H1 (cell line): Measurements from ENCODE around the gene GINS2. TPM values are rescaled to one million over a fixed set of nuclear protein-coding genes. Genes with fewer than 3 reads are reported as not detected.

Source experiments
- CTCF ChIA-PET: fragments of 300-600 bp; sonication (Branson Sonifier 250); formaldehyde crosslinking; loops from one replicate; lab custom pipeline; 2021; ENCODE audit not compliant: partially characterized antibody; lab: Charles Lee
- POLR2A ChIA-PET: fragments of 300-600 bp; sonication (Branson Sonifier 250); formaldehyde crosslinking; loops from one replicate; lab custom pipeline; 2021; ENCODE audit warnings: inconsistent platforms; ENCODE audit not compliant: partially characterized antibody; lab: Charles Lee
- DNase-seq, 2 experiments: peaks; one replicate each; pipeline versions ENCODE4 v3.0.0 to v3.0.0-alpha.2; 2010 to 2022; ENCODE audit warnings: low spot score in 2 of 2, low read depth in 1 of 2, mixed read lengths in 1 of 2
- FAIRE-seq: peaks from 2 replicates; lab custom pipeline; 2011; peaks lifted over from hg19 to GRCh38; lab: Jason Lieb, UNC
- H2AFZ ChIP-seq: 2 replicates; pipeline ENCODE4 v1.8.1; 2012; ENCODE audit warnings: low read length, inconsistent platforms
- H2AK5ac ChIP-seq: 2 replicates; pipeline ENCODE4 v1.6.1; 2013; ENCODE audit warnings: low read depth, low read length
- H2BK120ac ChIP-seq: replicated peaks from 2 replicates; pipeline ENCODE3; 2013; ENCODE audit warnings: low read depth, low read length, inconsistent platforms
- H2BK12ac ChIP-seq: 2 replicates; pipeline ENCODE4 v1.6.1; 2013; ENCODE audit warnings: low read depth, low read length
- H2BK15ac ChIP-seq: 2 replicates; pipeline ENCODE4 v1.6.1; 2013; ENCODE audit warnings: low read length
- H2BK20ac ChIP-seq: 2 replicates; pipeline ENCODE4 v1.6.1; 2013; ENCODE audit warnings: low read length
- H2BK5ac ChIP-seq: 2 replicates; pipeline ENCODE4 v1.6.1; 2013; ENCODE audit warnings: low read depth, low read length
- H3K14ac ChIP-seq: 2 replicates; pipeline ENCODE4 v1.6.1; 2013; ENCODE audit warnings: inconsistent platforms; ENCODE audit not compliant: insufficient read length
- H3K18ac ChIP-seq: 2 replicates; pipeline ENCODE4 v1.6.1; 2013; ENCODE audit warnings: low read length; ENCODE audit errors: extremely low read depth
- H3K23ac ChIP-seq: 2 replicates; pipeline ENCODE4 v1.6.1; 2013; ENCODE audit warnings: inconsistent platforms; ENCODE audit not compliant: insufficient read length
- H3K23me2 ChIP-seq: 2 replicates; pipeline ENCODE4 v1.6.1; 2013; ENCODE audit warnings: low read depth, low read length
- H3K27ac ChIP-seq: 2 replicates; pipeline ENCODE4 v1.6.1; 2011; ENCODE audit warnings: low read depth, low read length, inconsistent platforms
- H3K27me3 ChIP-seq, 4 experiments: replicated peaks in 1 of 4; 1 replicate in 1 of 4; 2 replicates in 3 of 4; pipeline versions ENCODE4 v1.6.1 to v1.8.1; 2011 to 2013; ENCODE audit warnings: low read length in 3 of 4, mild to moderate bottlenecking in 3 of 4, inconsistent platforms in 2 of 4, mixed read lengths in 2 of 4, moderate library complexity in 1 of 4; ENCODE audit not compliant: control insufficient read depth in 3 of 4, insufficient read depth in 3 of 4; ENCODE audit errors: extremely low read depth in 1 of 4
- H3K36me3 ChIP-seq, 4 experiments: 2 replicates each; pipeline versions ENCODE4 v1.6.1 to v1.8.1; 2011 to 2013; ENCODE audit warnings: mild to moderate bottlenecking in 4 of 4, low read length in 3 of 4, moderate library complexity in 2 of 4, control low read depth in 1 of 4, inconsistent platforms in 1 of 4; ENCODE audit not compliant: insufficient read depth in 4 of 4, control insufficient read depth in 2 of 4
- H3K4ac ChIP-seq: replicated peaks from 2 replicates; pipeline ENCODE3; 2013; ENCODE audit warnings: low read length, low read depth, mixed read lengths, inconsistent platforms; ENCODE audit not compliant: insufficient read length
- H3K4me1 ChIP-seq, 4 experiments: replicated peaks in 1 of 4; 1 replicate in 1 of 4; 2 replicates in 3 of 4; pipeline versions ENCODE4 v1.6.1 to v1.8.1; 2011 to 2013; ENCODE audit warnings: low read length in 3 of 4, inconsistent platforms in 2 of 4, mixed read lengths in 1 of 4; ENCODE audit not compliant: insufficient read depth in 4 of 4, control insufficient read depth in 3 of 4
- H3K4me2 ChIP-seq, 2 experiments: 2 replicates each; pipeline versions ENCODE4 v1.6.1 to v1.8.1; 2011 to 2013; ENCODE audit warnings: low read depth in 2 of 2, low read length in 2 of 2, control low read depth in 1 of 2, inconsistent platforms in 1 of 2, mild to moderate bottlenecking in 1 of 2; ENCODE audit not compliant: insufficient read depth in 1 of 2
- H3K4me3 ChIP-seq, 4 experiments: fragments of 200-600, 300-600 bp in 1 of 4; sonication (generic), shearing (Covaris generic), sonication (Bioruptor Twin) in 1 of 4; 2 replicates each; pipeline versions ENCODE4 v1.5.1 to v1.8.1; 2011 to 2016; ENCODE audit warnings: low read length in 4 of 4, low read depth in 3 of 4, control low read depth in 2 of 4, inconsistent platforms in 2 of 4, mild to moderate bottlenecking in 2 of 4, mixed read lengths in 1 of 4, moderate library complexity in 1 of 4; ENCODE audit not compliant: insufficient read depth in 2 of 4; ENCODE audit errors: extremely low read depth in 1 of 4
- H3K56ac ChIP-seq: replicated peaks from 2 replicates; pipeline ENCODE3; 2013; ENCODE audit warnings: low read depth, mild to moderate bottlenecking, mixed read lengths, low read length, inconsistent platforms; ENCODE audit not compliant: insufficient read length
- H3K79me1 ChIP-seq: 2 replicates; pipeline ENCODE4 v1.6.1; 2013; ENCODE audit warnings: low read depth, low read length, control low read depth
- H3K79me2 ChIP-seq, 2 experiments: 2 replicates each; pipeline versions ENCODE4 v1.6.1 to v1.8.1; 2012 to 2013; ENCODE audit warnings: low read length in 2 of 2, mild to moderate bottlenecking in 2 of 2, inconsistent platforms in 1 of 2; ENCODE audit not compliant: insufficient read depth in 2 of 2, control insufficient read depth in 1 of 2
- H3K9ac ChIP-seq, 4 experiments: replicated peaks in 1 of 4; 1 replicate in 1 of 4; 2 replicates in 3 of 4; pipeline versions ENCODE4 v1.6.1 to v1.8.1; 2011 to 2013; ENCODE audit warnings: low read depth in 3 of 4, low read length in 3 of 4, control low read depth in 2 of 4, mild to moderate bottlenecking in 2 of 4, moderate library complexity in 2 of 4, inconsistent platforms in 1 of 4; ENCODE audit errors: extremely low read depth in 1 of 4
- H3K9me3 ChIP-seq, 2 experiments: 2 replicates each; pipeline versions ENCODE4 v1.6.1 to v1.8.1; 2012 to 2013; ENCODE audit warnings: mild to moderate bottlenecking in 2 of 2, moderate library complexity in 2 of 2, control low read depth in 1 of 2, inconsistent platforms in 1 of 2, low read depth in 1 of 2, low read length in 1 of 2, mixed read lengths in 1 of 2; ENCODE audit not compliant: insufficient read depth in 2 of 2
- H4K20me1 ChIP-seq, 2 experiments: replicated peaks in 1 of 2; 2 replicates each; pipeline versions ENCODE3 to v1.8.1; 2011 to 2013; ENCODE audit warnings: inconsistent platforms in 2 of 2, low read length in 2 of 2, mild to moderate bottlenecking in 1 of 2; ENCODE audit not compliant: insufficient read depth in 2 of 2, control insufficient read depth in 1 of 2
- H4K5ac ChIP-seq: 2 replicates; pipeline ENCODE4 v1.6.1; 2013; ENCODE audit warnings: low read length, low read depth, mixed read lengths, inconsistent platforms; ENCODE audit not compliant: insufficient read length
- H4K8ac ChIP-seq: 2 replicates; pipeline ENCODE4 v1.8.0; 2013; ENCODE audit warnings: mild to moderate bottlenecking, moderate library complexity, low read length, inconsistent platforms; ENCODE audit not compliant: insufficient read depth; ENCODE audit errors: extremely low read depth
- H4K91ac ChIP-seq: replicated peaks from 2 replicates; pipeline ENCODE3; 2013; ENCODE audit warnings: low read length, mixed read lengths, inconsistent platforms; ENCODE audit not compliant: insufficient read length
- BRCA1 ChIP-seq: IDR thresholded peaks from 2 replicates; pipeline ENCODE4 v1.6.1; 2012; ENCODE audit warnings: low read depth, low read length, improper control_type of control experiment
- WGBS, 2 experiments: shearing (Covaris generic) in 1 of 2; methylation state at CpG; one replicate each; pipeline versions ENCODE4 v1.1.6 to v1.1.7; 2013 to 2015; ENCODE audit warnings: low lambda C conversion rate in 2 of 2, mixed read lengths in 2 of 2, inconsistent platforms in 1 of 2, low coverage in 1 of 2, missing lambda C conversion rate in 1 of 2; ENCODE audit not compliant: insufficient replicate concordance in 2 of 2, insufficient coverage in 1 of 2, insufficient read length in 1 of 2; ENCODE audit errors: extremely low coverage in 1 of 2, missing lambda C conversion rate in 1 of 2; 5-methylcytosine and 5-hydroxymethylcytosine counted together
- polyA plus RNA-seq, 7 experiments: library from polyadenylated mRNA; depleted of rRNA in 3 of 7; stranded (reverse) in 5 of 7; unstranded in 2 of 7; fragments of >200 nt in 5 of 7; fragments of 200-250 nt in 2 of 7; gene quantifications; 1 replicate in 5 of 7; 2 replicates in 1 of 7; 4 replicates in 1 of 7; pipeline versions ENCODE4 v1.2.1 to v1.2.3, GENCODE V29; 2011 to 2013; ENCODE audit warnings: missing spikeins in 2 of 7, mixed read lengths in 2 of 7
- total RNA-seq: library from RNA; stranded (reverse); fragmentation: NEBNext Ultra II Directional; extraction: Animal tissue kit (Norgen Biotek cat#: 25700); gene quantifications from 2 replicates; pipeline ENCODE4 v1.2.1, GENCODE V29; 2021

GINS2 gene
- total and polyA plus RNA-seq, 2 of the 8 experiments (the other 6 are each of a cell fraction or from before 2014, with no cell fraction given): 29.4 to 59.1 TPM

- no peaks in the 10 kb centered on the region for H3K79me1 ChIP-seq
- H2BK12ac ChIP-seq: no peak overlapping the region
- peaks cover 0 to 2% of the 10 kb centered on the region in 2 experiments for H4K20me1 ChIP-seq
- no peak overlapping the region for H4K5ac ChIP-seq
- WGBS, 2 experiments: 91% methylated on average over 6 of the region's 6 CpGs; no CpG with 5 or more reads in 1 of the 2 experiments
- no peak overlapping the region for H3K4me3 ChIP-seq
- no peak overlapping the region for H2BK120ac ChIP-seq
- H3K14ac ChIP-seq: no peak overlapping the region
- H3K23ac ChIP-seq: no peak overlapping the region
- H4K91ac ChIP-seq: no peak overlapping the region
- H3K9me3 ChIP-seq: peaks cover 5 to 6% of the 10 kb centered on the region in 2 experiments; a peak in 3 of 4 replicates
- DNase-seq (no peak), FAIRE-seq (no peak)
- no peak overlapping the region for H3K27ac ChIP-seq
- POLR2A ChIA-PET: interaction anchor here (0.6 to 2.0 kb wide), 2 partner anchors 33 to 277 kb away, joined by 3 to 6 read pairs; no protein-coding TSS in a partner anchor
- H3K4me1 ChIP-seq: no peaks in the 10 kb centered on the region; a peak in 1 of 7 replicates
- H3K18ac ChIP-seq: no peak overlapping the region
- CTCF ChIA-PET: interaction anchor here (0.8 to 20.7 kb wide), 5 partner anchors 10 to 92 kb away, joined by 4 to 620 read pairs (median 10); partner anchors contain the start of gene GINS2
- no peak overlapping the region for H2BK15ac ChIP-seq
- no peak overlapping the region for H3K56ac ChIP-seq
- H3K36me3 ChIP-seq: no peaks in the 10 kb centered on the region
- H3K27me3 ChIP-seq: no peaks in the 10 kb centered on the region
- H3K9ac ChIP-seq: no peak overlapping the region
- H2AFZ ChIP-seq: no peak overlapping the region
- no peak overlapping the region for H2BK5ac ChIP-seq
- no peak overlapping the region for H3K4me2 ChIP-seq
- no peak overlapping the region for H2AK5ac ChIP-seq
- H3K4ac ChIP-seq: no peak overlapping the region
- no peak overlapping the region for H4K8ac ChIP-seq
- H2BK20ac ChIP-seq: no peak overlapping the region
- no peaks in the 10 kb centered on the region for H3K79me2 ChIP-seq
- 0 out of 2 replicates have a peak, but pooled peaks cover 1% of the 10 kb centered on the region for H3K23me2 ChIP-seq
- TF ChIP-seq BRCA1: no peak
Measured at GRCh38 chr16:85708338-85708737, 19.6 kb upstream of the GINS2 start.
